ENCODE results near the gene CCL3.

The CCL3 gene

DNA sequence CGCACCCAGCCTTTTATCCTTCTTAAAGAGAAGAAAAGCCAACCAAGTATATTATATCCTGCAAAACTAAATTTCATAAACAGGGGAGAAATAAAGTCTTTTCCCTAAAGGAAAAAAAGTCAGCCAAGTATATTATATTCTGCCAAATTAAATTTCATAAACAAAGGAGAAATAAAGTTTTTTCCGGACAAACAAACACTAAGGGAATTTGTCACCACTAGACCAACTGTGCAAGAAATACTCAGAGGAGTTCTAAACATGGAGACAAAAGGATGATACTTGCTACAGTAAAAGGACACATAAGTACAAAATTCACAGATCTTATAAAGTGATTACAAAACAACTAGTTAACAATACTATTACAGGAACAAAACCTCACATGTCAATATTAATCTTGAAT is 40.3 kb downstream of the CCL3 start:
- DNase-seq (ENCODE audit: low spot score) (no peak), FAIRE-seq (no peak)

DNA sequence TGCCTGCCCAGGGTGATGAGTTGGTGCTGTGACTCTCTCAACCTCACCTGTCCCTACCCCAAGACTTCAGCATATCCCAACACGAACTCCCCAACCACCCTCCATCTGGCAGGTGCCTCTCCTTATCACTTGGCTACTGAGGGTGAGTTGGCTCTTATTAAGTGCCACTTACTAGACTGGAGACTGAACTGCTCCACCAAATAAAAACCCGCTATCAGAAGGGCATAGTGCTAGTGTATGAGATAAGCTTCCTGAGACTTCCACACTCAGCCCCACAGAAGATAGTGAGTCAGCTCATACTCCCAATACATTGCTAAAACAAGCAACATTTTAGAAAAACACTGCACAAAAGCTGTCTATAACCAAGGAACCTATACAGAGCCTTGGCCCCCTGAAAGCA is 41.9 kb downstream of the CCL3 start:
- FAIRE-seq, result no peak
- no peak for DNase-seq (ENCODE audit: low spot score)

Measured in RCC 7860 (cell line).